CD4-positive, alpha-beta T cell treated with Interferon alpha-2 for 1 hour (primary cell): ENCODE results near the gene PRPF19.
A peak's percentile ranks its signal among the peaks of the same experiment; 100 is the strongest.

ENCODE experiments used
- DNase-seq, 2 donors: peaks; one replicate each; pipeline ENCODE4 v3.0.0-alpha.2; 2020 to 2022

PRPF19 gene

GRCh38 chr11:60937144-60937527 lies 30.8 kb upstream of the PRPF19 start:
- no peak for DNase-seq

GRCh38 chr11:60936467-60937143 lies 30.2 kb upstream of the PRPF19 start:
- no peak for DNase-seq

- no peak for DNase-seq
Measured at GRCh38 chr11:60935676-60936442, 29.5 kb upstream of the PRPF19 start.

GRCh38 chr11:60934790-60935605 lies 28.6 kb upstream of the PRPF19 start:
- no peak for DNase-seq

- DNase-seq: no peak
Measured at GRCh38 chr11:60934124-60934789, 27.9 kb upstream of the PRPF19 start.

GRCh38 chr11:60933416-60934123 lies 27.2 kb upstream of the PRPF19 start:
- DNase-seq: no peak

- no peak for DNase-seq
Measured at GRCh38 chr11:60932605-60933356, 26.4 kb upstream of the PRPF19 start.

GRCh38 chr11:60931917-60932316 lies 25.5 kb upstream of the PRPF19 start:
- peak in 1 of 2 donors; percentile 61 for DNase-seq

- no peak for DNase-seq
Measured at GRCh38 chr11:60930394-60930793, 24.0 kb upstream of the PRPF19 start.

GRCh38 chr11:60929764-60930163 lies 23.4 kb upstream of the PRPF19 start:
- DNase-seq: no peak

- DNase-seq: no peak
Measured at GRCh38 chr11:60928563-60929001, 22.2 kb upstream of the PRPF19 start.

GRCh38 chr11:60927600-60927999 lies 21.2 kb upstream of the PRPF19 start:
- DNase-seq: no peak

- no peak for DNase-seq
Measured at GRCh38 chr11:60927061-60927592, 20.7 kb upstream of the PRPF19 start.

- DNase-seq: no peak
Measured at GRCh38 chr11:60926500-60926899, 20.1 kb upstream of the PRPF19 start.

GRCh38 chr11:60925868-60926267 lies 19.5 kb upstream of the PRPF19 start:
- no peak for DNase-seq

- DNase-seq: no peak
Measured at GRCh38 chr11:60924906-60925853, 18.8 kb upstream of the PRPF19 start.

- no peak for DNase-seq
Measured at GRCh38 chr11:60924110-60924905, 17.9 kb upstream of the PRPF19 start, which contains the start of gene TMEM132A. Gene TMEM132A, plus strand, starts transcription at chr11:60924460. Its CDS starts 174 bp downstream, at chr11:60924634.

- DNase-seq: no peak
Measured at GRCh38 chr11:60923800-60924109, 17.4 kb upstream of the PRPF19 start.

GRCh38 chr11:60923326-60923725 lies 16.9 kb upstream of the PRPF19 start:
- DNase-seq: no peak
